IMR-90 (cell line): ENCODE results near the gene STXBP6. TPM values are rescaled to one million over a fixed set of nuclear protein-coding genes. Genes with fewer than 3 reads are reported as not detected.

Source experiments
- ATAC-seq: fragments of 200-7000 bp; cut with Tn5 transposase; 2 replicates; pipeline ENCODE4 v1.9.1; 2020; ENCODE audit warnings: low read depth, mild to moderate bottlenecking, moderate library complexity
- BruUV-seq: library from RNA; stranded (reverse); fragments of 400-500 nt; replicated peaks from 2 replicates; lab custom pipeline; 2021; lab: Mats Ljungman, UMichigan
- CTCF ChIA-PET: fragments of 300-600 bp; formaldehyde crosslinking; extraction: SDS; loops from one replicate; lab custom pipeline; 2021; ENCODE audit warnings: antibody characterized with exemption; lab: Yijun Ruan, JAX
- POLR2A ChIA-PET: fragments of 300-600 bp; sonication (Branson Sonifier 250); formaldehyde crosslinking; loops from one replicate; lab custom pipeline; 2022; ENCODE audit warnings: antibody characterized with exemption; ENCODE audit not compliant: unreplicated experiment; lab: Charles Lee
- DNase-seq: peaks from one replicate; pipeline ENCODE4 v3.0.0; 2013
- H2AFZ ChIP-seq: replicated peaks from 2 replicates; pipeline ENCODE3; 2013; ENCODE audit warnings: low read length, mild to moderate bottlenecking; ENCODE audit not compliant: poor library complexity
- H2AK5ac ChIP-seq: 2 replicates; pipeline ENCODE4 v1.6.1; 2013; ENCODE audit warnings: low read depth, low read length, inconsistent platforms
- H2AK9ac ChIP-seq: replicated peaks from 2 replicates; pipeline ENCODE3; 2013; ENCODE audit warnings: mild to moderate bottlenecking, low read depth, low read length, moderate library complexity; ENCODE audit not compliant: poor library complexity
- H2BK120ac ChIP-seq: 2 replicates; pipeline ENCODE4 v1.6.1; 2013; ENCODE audit warnings: low read depth, low read length, inconsistent platforms
- H2BK15ac ChIP-seq: 3 replicates; pipeline ENCODE4 v1.6.1; 2013; ENCODE audit warnings: low read depth, low read length, inconsistent platforms
- H2BK20ac ChIP-seq: 2 replicates; pipeline ENCODE4 v1.6.1; 2013; ENCODE audit warnings: low read depth, mild to moderate bottlenecking, inconsistent platforms, low read length, moderate library complexity
- H2BK5ac ChIP-seq: 2 replicates; pipeline ENCODE4 v1.6.1; 2013; ENCODE audit warnings: mild to moderate bottlenecking, low read depth, low read length, inconsistent platforms; ENCODE audit not compliant: poor library complexity, severe bottlenecking
- H3K14ac ChIP-seq: replicated peaks from 2 replicates; pipeline ENCODE4 v1.6.1; 2013; ENCODE audit warnings: low read depth, low read length, inconsistent platforms
- H3K18ac ChIP-seq: 2 replicates; pipeline ENCODE4 v1.6.1; 2013; ENCODE audit warnings: low read depth, low read length, control low read depth
- H3K23ac ChIP-seq: 2 replicates; pipeline ENCODE4 v1.6.1; 2013; ENCODE audit warnings: low read depth, low read length, inconsistent platforms
- H3K27ac ChIP-seq: 2 replicates; pipeline ENCODE4 v1.5.1; 2013; ENCODE audit warnings: mild to moderate bottlenecking, control low read depth, low read length; ENCODE audit not compliant: insufficient read depth
- H3K27me3 ChIP-seq: 2 replicates; pipeline ENCODE4 v1.6.1; 2013; ENCODE audit warnings: low read length; ENCODE audit not compliant: control insufficient read depth, insufficient read depth
- H3K36me3 ChIP-seq: 2 replicates; pipeline ENCODE4 v1.6.1; 2013; ENCODE audit warnings: low read length, mixed read lengths; ENCODE audit not compliant: control insufficient read depth, insufficient read depth
- H3K4ac ChIP-seq: 2 replicates; pipeline ENCODE4 v1.6.1; 2013; ENCODE audit warnings: low read depth, low read length, inconsistent platforms
- H3K4me1 ChIP-seq: 2 replicates; pipeline ENCODE4 v1.6.1; 2013; ENCODE audit warnings: low read length, mixed read lengths; ENCODE audit not compliant: control insufficient read depth, insufficient read depth
- H3K4me2 ChIP-seq: 2 replicates; pipeline ENCODE4 v1.6.1; 2013; ENCODE audit warnings: low read depth, mild to moderate bottlenecking, control low read depth, low read length, moderate library complexity
- H3K4me3 ChIP-seq: 2 replicates; pipeline ENCODE4 v1.5.1; 2013; ENCODE audit warnings: low read depth, mild to moderate bottlenecking, control low read depth, low read length, moderate library complexity; ENCODE audit not compliant: insufficient read depth
- H3K56ac ChIP-seq: 2 replicates; pipeline ENCODE4 v1.6.1; 2013; ENCODE audit warnings: low read length, inconsistent platforms; ENCODE audit not compliant: insufficient read depth; ENCODE audit errors: extremely low read depth
- H3K79me1 ChIP-seq, 2 experiments: 2 replicates each; pipeline ENCODE4 v1.6.1; 2013; ENCODE audit warnings: low read length in 2 of 2, inconsistent platforms in 1 of 2, low read depth in 1 of 2
- H3K9ac ChIP-seq: 2 replicates; pipeline ENCODE4 v1.6.1; 2013; ENCODE audit warnings: low read depth, low read length, control low read depth
- H3K9me1 ChIP-seq: 2 replicates; pipeline ENCODE4 v1.6.1; 2013; ENCODE audit warnings: low read length, inconsistent platforms; ENCODE audit not compliant: insufficient read depth
- H3K9me3 ChIP-seq: 2 replicates; pipeline ENCODE4 v1.6.1; 2013; ENCODE audit warnings: low read length; ENCODE audit not compliant: control insufficient read depth, insufficient read depth
- H4K20me1 ChIP-seq: 2 replicates; pipeline ENCODE4 v1.6.1; 2013; ENCODE audit warnings: low read length, inconsistent platforms; ENCODE audit not compliant: insufficient read depth
- H4K5ac ChIP-seq: 2 replicates; pipeline ENCODE4 v1.6.1; 2013; ENCODE audit warnings: mild to moderate bottlenecking, low read depth, low read length, control low read depth
- H4K8ac ChIP-seq, 2 experiments: 2 replicates each; pipeline ENCODE4 v1.6.1; 2013; ENCODE audit warnings: low read depth in 2 of 2, low read length in 2 of 2, control low read depth in 1 of 2, inconsistent platforms in 1 of 2
- H4K91ac ChIP-seq: 2 replicates; pipeline ENCODE4 v1.6.1; 2013; ENCODE audit warnings: low read depth, low read length, inconsistent platforms; ENCODE audit not compliant: insufficient read depth
- CEBPB ChIP-seq: IDR thresholded peaks from 2 replicates; pipeline ENCODE4 v1.6.1; 2012; ENCODE audit warnings: low read depth, low read length, improper control_type of control experiment
- CHD1 ChIP-seq: IDR thresholded peaks from 2 replicates; pipeline ENCODE4 v1.6.1; 2012; ENCODE audit warnings: low read depth, low read length, improper control_type of control experiment
- ELK1 ChIP-seq: fragments of 150-350 bp; IDR thresholded peaks from 2 replicates; pipeline ENCODE4 v1.6.1; 2016; ENCODE audit warnings: low read depth, mild to moderate bottlenecking, low read length, moderate library complexity, borderline replicate concordance
- MAFK ChIP-seq: IDR thresholded peaks from 2 replicates; pipeline ENCODE4 v1.6.1; 2012; ENCODE audit warnings: low read depth, low read length, improper control_type of control experiment
- MXI1 ChIP-seq: IDR thresholded peaks from 2 replicates; pipeline ENCODE4 v1.6.1; 2012; ENCODE audit warnings: low read depth, mild to moderate bottlenecking, low read length, moderate library complexity, borderline replicate concordance
- NFE2L2 ChIP-seq: fragments of 150-350 bp; IDR thresholded peaks from 2 replicates; pipeline ENCODE4 v1.6.1; 2016; ENCODE audit warnings: low read depth, mild to moderate bottlenecking, low read length
- POLR2A ChIP-seq: IDR thresholded peaks from 2 replicates; pipeline ENCODE4 v1.6.1; 2012; ENCODE audit warnings: mild to moderate bottlenecking, low read depth, low read length
- RCOR1 ChIP-seq: IDR thresholded peaks from 2 replicates; pipeline ENCODE4 v1.6.1; 2012; ENCODE audit warnings: mild to moderate bottlenecking, low read length, improper control_type of control experiment; ENCODE audit not compliant: insufficient replicate concordance
- RFX5 ChIP-seq: IDR thresholded peaks from 2 replicates; pipeline ENCODE4 v1.8.0; 2012; ENCODE audit warnings: low read depth, mild to moderate bottlenecking, low read length, moderate library complexity
- USF2 ChIP-seq: fragments of 150-350 bp; IDR thresholded peaks from 2 replicates; pipeline ENCODE4 v1.6.1; 2017; ENCODE audit warnings: mild to moderate bottlenecking, antibody characterized with exemption, low read length, low read depth
- WGBS, 2 experiments: methylation state at CpG; one replicate each; pipeline versions ENCODE4 v1.1.5 to v1.1.7; 2013; ENCODE audit warnings: missing lambda C conversion rate in 2 of 2; ENCODE audit not compliant: insufficient read length in 1 of 2; ENCODE audit errors: extremely low coverage in 2 of 2; 5-methylcytosine and 5-hydroxymethylcytosine counted together
- dilution Hi-C: fragments of 300-500 bp; cut with HindIII; formaldehyde crosslinking; loops from one replicate; pipeline ENCODE4 v1.14.3; 2018; ENCODE audit warnings: low sequenced_read_pairs; ENCODE audit not compliant: unreplicated experiment
- in situ Hi-C: fragments of 300-500 bp; cut with MboI; formaldehyde crosslinking; loops from 3 replicates; pipeline ENCODE4 v1.14.3; 2019; ENCODE audit warnings: low sequenced_read_pairs, inconsistent platforms, mixed read lengths
- intact Hi-C: fragments of 100-400 bp; cut with micrococcal nuclease; formaldehyde crosslinking; loops from 2 replicates; pipeline ENCODE4 v1.10.0; 2022
- polyA plus RNA-seq, 3 experiments: library from polyadenylated mRNA; depleted of rRNA; stranded (reverse); fragments of >200 nt; gene quantifications; 2 replicates each; pipeline ENCODE4 v1.2.3, GENCODE V29; 2012; ENCODE audit warnings: low replicate concordance in 1 of 3
- total RNA-seq: library from RNA; depleted of rRNA; stranded (reverse); fragments of >200 nt; gene quantifications from 2 replicates; pipeline ENCODE4 v1.2.3, GENCODE V29; 2012

Gene STXBP6
- total and polyA plus RNA-seq, 2 of the 4 experiments (the other 2 are of a cell fraction): 14.2 to 14.3 TPM

GRCh38 chr14:24839617-24840203 is 210.2 kb downstream of the STXBP6 start:
- no peak overlapping the region for H3K14ac ChIP-seq
- BruUV-seq: no TSS peak
- no peak overlapping the region for H3K4ac ChIP-seq
- no peak for TF ChIP-seq USF2
- no peak for TF ChIP-seq CEBPB
- no peak for TF ChIP-seq RCOR1
- TF ChIP-seq CHD1: no peak
- no peak for TF ChIP-seq ELK1
- TF ChIP-seq MXI1: no peak
- TF ChIP-seq MAFK: no peak
- no peak for TF ChIP-seq POLR2A
- no peak for TF ChIP-seq NFE2L2
- no peak for TF ChIP-seq RFX5
- no peak overlapping the region for H2BK5ac ChIP-seq
- H3K4me1 ChIP-seq: 0 out of 2 replicates have a peak, but pooled peaks cover 3% of the 10 kb centered on the region
- H3K23ac ChIP-seq: no peak overlapping the region
- no peaks in the 10 kb centered on the region for H3K9me3 ChIP-seq
- in situ Hi-C loops (no loop called here), intact Hi-C loops (loop anchor here (10.0 kb wide), 1 partner anchor 275 kb away; no protein-coding TSS in a partner anchor), dilution Hi-C loops (no loop called here)
- H4K91ac ChIP-seq: no peak overlapping the region
- WGBS, 2 experiments: no CpG with 5 or more reads among the region's 3 CpGs
- no peak overlapping the region for H3K27ac ChIP-seq
- no peak overlapping the region for H4K8ac ChIP-seq
- H2BK15ac ChIP-seq: no peak overlapping the region
- H4K20me1 ChIP-seq: no peaks in the 10 kb centered on the region
- H2AK9ac ChIP-seq: no peak overlapping the region
- no peak overlapping the region for H2BK20ac ChIP-seq
- no peak overlapping the region for H3K9ac ChIP-seq
- H3K4me3 ChIP-seq: no peak overlapping the region
- no peaks in the 10 kb centered on the region for H3K79me1 ChIP-seq
- CTCF ChIA-PET: no interaction called here
- no peak overlapping the region for H3K18ac ChIP-seq
- H2AFZ ChIP-seq: no peak overlapping the region
- no peak overlapping the region for H4K5ac ChIP-seq
- H2BK120ac ChIP-seq: no peak overlapping the region
- POLR2A ChIA-PET: no interaction called here
- H3K4me2 ChIP-seq: no peak overlapping the region
- ATAC-seq (no peak), DNase-seq (no peak)
- no peak overlapping the region for H2AK5ac ChIP-seq
- H3K56ac ChIP-seq: no peak overlapping the region
- H3K9me1 ChIP-seq: no peaks in the 10 kb centered on the region
- no peaks in the 10 kb centered on the region for H3K36me3 ChIP-seq
- no peaks in the 10 kb centered on the region for H3K27me3 ChIP-seq
